Measurements from ENCODE around the gene PPP1R14B. TPM values are rescaled to one million over a fixed set of nuclear protein-coding genes. Genes with fewer than 3 reads are reported as not detected.
"Not testable (repeated sequence)": the region's sequence is repeated elsewhere in the genome, so short reads cannot be mapped to it uniquely, and the experiment has no call there.

PPP1R14B gene
- polyA plus RNA-seq, 3 donors: 11.7 to 40.7 (median 34.2) TPM

GRCh38 chr11:64248578-64248977 lies 1.8 kb upstream of the PPP1R14B start:
- Mint-ChIP-seq H3K27ac (peak overlapping the region in 1 of 7 donors; percentile 76), H3K4me1 (peaks cover 47% of the 10 kb centered on the region)
- 84% methylated on average over 5 of the region's 7 CpGs for WGBS (ENCODE audit: insufficient coverage)

GRCh38 chr11:64247729-64248531 lies 1.2 kb upstream of the PPP1R14B start:
- peaks cover 50 to 72% of the 10 kb centered on the region in 2 donors for H3K4me1 ChIP-seq (ENCODE audit: control insufficient read depth in 1 of 2, insufficient read depth in 2 of 2, low read length in 2 of 2)
- peak overlapping the region; percentile 66 for H2AFZ ChIP-seq (ENCODE audit: insufficient read depth, low read depth, low read length, poor library complexity, severe bottlenecking)
- H3K27ac ChIP-seq (ENCODE audit: low read depth in 1 of 2, low read length in 2 of 2): no peak overlapping the region
- no peaks in the 10 kb centered on the region for H3K9me3 ChIP-seq (replicated peaks in 1 of 2; ENCODE audit: control insufficient read depth in 1 of 2, insufficient read depth in 1 of 2, low read length in 2 of 2)
- peaks cover 48% of the 10 kb centered on the region for H3K4me1 Mint-ChIP-seq
- peak overlapping the region; percentile 61 to 83 for H3K4me3 Mint-ChIP-seq
- no peaks in the 10 kb centered on the region for H3K9me3 Mint-ChIP-seq
- peaks cover 13 to 14% of the 10 kb centered on the region in 2 donors for H3K36me3 Mint-ChIP-seq
- no peaks in the 10 kb centered on the region for H3K27me3 ChIP-seq (ENCODE audit: control insufficient read depth in 2 of 2, insufficient read depth in 2 of 2, low read length in 2 of 2)
- H3K27ac Mint-ChIP-seq: peak overlapping the region in 2 of 7 donors; percentile 11 to 76
- no peak overlapping the region for H3K9ac ChIP-seq (ENCODE audit: insufficient read depth, low read length, poor library complexity, severe bottlenecking)
- peaks cover 3 to 10% (median 7%) of the 10 kb centered on the region in 3 donors for H3K27me3 Mint-ChIP-seq (ENCODE audit: low read depth in 3 of 3)
- H4K20me1 ChIP-seq (ENCODE audit: insufficient read depth, low read length): peaks cover 9% of the 10 kb centered on the region
- intact Hi-C loops (cut with micrococcal nuclease): no loop called here
- peak overlapping the region; percentile 93 for H3K4me2 ChIP-seq (replicated peaks; ENCODE audit: extremely low read depth, low read length, poor library complexity, severe bottlenecking)
- no peak for TF ChIP-seq CTCF (IDR thresholded peaks at IDR 0.05)
- 51% methylated on average over 21 of the region's 31 CpGs for WGBS (ENCODE audit: insufficient coverage)
- peaks cover 38% of the 10 kb centered on the region for H3K79me2 ChIP-seq (ENCODE audit: insufficient read depth, low read length)
- DNase-seq: no peak
- peak overlapping the region; percentile 50 to 94 (median 86) for H3K4me3 ChIP-seq (replicated peaks in 1 of 3; ENCODE audit: low read depth in 2 of 3, low read length in 3 of 3)
- H3K36me3 ChIP-seq (replicated peaks in 1 of 2; ENCODE audit: control insufficient read depth in 1 of 2, insufficient read depth in 2 of 2, low read length in 2 of 2): peaks cover 10 to 12% of the 10 kb centered on the region in 2 donors

More at GRCh38 chr11:64248578-64248977, 1.8 kb upstream of the PPP1R14B start:
- H3K79me2 ChIP-seq (ENCODE audit: insufficient read depth, low read length): peaks cover 36% of the 10 kb centered on the region
- no peak overlapping the region for H2AFZ ChIP-seq (ENCODE audit: insufficient read depth, low read depth, low read length, poor library complexity, severe bottlenecking)
- H3K4me3 ChIP-seq (replicated peaks in 1 of 3; ENCODE audit: low read depth in 2 of 3, low read length in 3 of 3): no peak overlapping the region
- H3K27ac ChIP-seq (ENCODE audit: low read depth in 1 of 2, low read length in 2 of 2): no peak overlapping the region
- H3K4me1 ChIP-seq (ENCODE audit: control insufficient read depth in 1 of 2, insufficient read depth in 2 of 2, low read length in 2 of 2): peaks cover 52 to 72% of the 10 kb centered on the region in 2 donors
- peaks cover 7 to 8% of the 10 kb centered on the region in 2 donors for H3K36me3 Mint-ChIP-seq
- intact Hi-C loops (cut with micrococcal nuclease): no loop called here
- DNase-seq: no peak
- peaks cover 3 to 10% (median 7%) of the 10 kb centered on the region in 3 donors for H3K27me3 Mint-ChIP-seq (ENCODE audit: low read depth in 3 of 3)
- no peak overlapping the region for H3K4me2 ChIP-seq (replicated peaks; ENCODE audit: extremely low read depth, low read length, poor library complexity, severe bottlenecking)
- H3K9me3 Mint-ChIP-seq: no peaks in the 10 kb centered on the region
- H4K20me1 ChIP-seq (ENCODE audit: insufficient read depth, low read length): peaks cover 16% of the 10 kb centered on the region
- H3K27me3 ChIP-seq (ENCODE audit: control insufficient read depth in 2 of 2, insufficient read depth in 2 of 2, low read length in 2 of 2): no peaks in the 10 kb centered on the region
- no peak overlapping the region for H3K4me3 Mint-ChIP-seq
- no peak for TF ChIP-seq CTCF (IDR thresholded peaks at IDR 0.05)
- H3K9ac ChIP-seq (ENCODE audit: insufficient read depth, low read length, poor library complexity, severe bottlenecking): no peak overlapping the region
- H3K36me3 ChIP-seq (replicated peaks in 1 of 2; ENCODE audit: control insufficient read depth in 1 of 2, insufficient read depth in 2 of 2, low read length in 2 of 2): peaks cover 5 to 7% of the 10 kb centered on the region in 2 donors
- no peaks in the 10 kb centered on the region for H3K9me3 ChIP-seq (replicated peaks in 1 of 2; ENCODE audit: control insufficient read depth in 1 of 2, insufficient read depth in 1 of 2, low read length in 2 of 2)

GRCh38 chr11:64246621-64246870 lies 197 bp downstream of the PPP1R14B start:
- H3K27me3 ChIP-seq (ENCODE audit: control insufficient read depth in 2 of 2, insufficient read depth in 2 of 2, low read length in 2 of 2); intact Hi-C loops (cut with micrococcal nuclease); H3K9me3 ChIP-seq (replicated peaks in 1 of 2; ENCODE audit: control insufficient read depth in 1 of 2, insufficient read depth in 1 of 2, low read length in 2 of 2); H4K20me1 ChIP-seq (ENCODE audit: insufficient read depth, low read length); H2AFZ ChIP-seq (ENCODE audit: insufficient read depth, low read depth, low read length, poor library complexity, severe bottlenecking); DNase-seq; H3K27ac ChIP-seq (ENCODE audit: low read depth in 1 of 2, low read length in 2 of 2); H3K9me3 Mint-ChIP-seq: not testable (repeated sequence)
- H3K27ac Mint-ChIP-seq: peak overlapping the region in 1 of 7 donors; percentile 83
- H3K79me2 ChIP-seq (ENCODE audit: insufficient read depth, low read length): peaks cover 39% of the 10 kb centered on the region
- H3K36me3 ChIP-seq (replicated peaks in 1 of 2; ENCODE audit: control insufficient read depth in 1 of 2, insufficient read depth in 2 of 2, low read length in 2 of 2): peaks cover 10 to 12% of the 10 kb centered on the region in 2 donors
- H3K9ac ChIP-seq (ENCODE audit: insufficient read depth, low read length, poor library complexity, severe bottlenecking): peak overlapping the region; percentile 76
- H3K4me1 Mint-ChIP-seq: peaks cover 46% of the 10 kb centered on the region
- 0% methylated on average over 43 of the region's 43 CpGs for WGBS (ENCODE audit: insufficient coverage)
- H3K4me3 Mint-ChIP-seq: peak overlapping the region; percentile 83 to 87
- H3K4me3 ChIP-seq (replicated peaks in 1 of 3; ENCODE audit: low read depth in 2 of 3, low read length in 3 of 3): peak overlapping the region; percentile 45 to 94 (median 86)
- H3K36me3 Mint-ChIP-seq: peaks cover 13 to 14% of the 10 kb centered on the region in 2 donors
- H3K27me3 Mint-ChIP-seq (ENCODE audit: low read depth in 3 of 3): peaks cover 3 to 10% (median 7%) of the 10 kb centered on the region in 3 donors
- peaks cover 51 to 72% of the 10 kb centered on the region in 2 donors for H3K4me1 ChIP-seq (ENCODE audit: control insufficient read depth in 1 of 2, insufficient read depth in 2 of 2, low read length in 2 of 2)
- peak overlapping the region; percentile 93 for H3K4me2 ChIP-seq (replicated peaks; ENCODE audit: extremely low read depth, low read length, poor library complexity, severe bottlenecking)
